Panc1 (cell line): ENCODE data around the gene FRMD4A. TPM values are rescaled to one million over a fixed set of nuclear protein-coding genes. Genes with fewer than 3 reads are reported as not detected.

Experiments used
- ATAC-seq: fragments of 200-7000 bp; cut with Tn5 transposase; 2 replicates; pipeline ENCODE4 v1.9.1; 2020; ENCODE audit warnings: mild to moderate bottlenecking, moderate library complexity
- BruUV-seq: library from RNA; stranded (reverse); fragments of 400-500 nt; replicated peaks from 2 replicates; lab custom pipeline; 2021; lab: Mats Ljungman, UMichigan
- CTCF ChIA-PET: fragments of 300-600 bp; sonication (Branson Sonifier 250); formaldehyde crosslinking; loops from one replicate; lab custom pipeline; 2022; ENCODE audit warnings: antibody characterized with exemption; lab: Charles Lee
- POLR2A ChIA-PET: fragments of 300-600 bp; sonication (Branson Sonifier 250); formaldehyde crosslinking; loops from one replicate; lab custom pipeline; 2022; ENCODE audit warnings: antibody characterized with exemption; lab: Charles Lee
- DNase-seq: peaks from one replicate; pipeline ENCODE4 v3.0.0-alpha.2; 2010; ENCODE audit warnings: low read depth, low spot score
- H3K27ac ChIP-seq: 2 replicates; pipeline ENCODE4 v1.5.1; 2011; ENCODE audit warnings: mild to moderate bottlenecking, low read length, inconsistent platforms
- H3K27me3 ChIP-seq: fragments of 200-500 bp; sonication (Bioruptor generic); 2 replicates; pipeline ENCODE4 v1.6.0; 2014; ENCODE audit warnings: low read length, inconsistent platforms; ENCODE audit not compliant: control insufficient read depth, insufficient read depth
- H3K36me3 ChIP-seq: fragments of 200-500 bp; sonication (Bioruptor generic); 2 replicates; pipeline ENCODE4 v1.5.1; 2014; ENCODE audit warnings: inconsistent platforms, mild to moderate bottlenecking, low read length, moderate library complexity; ENCODE audit not compliant: control insufficient read depth, insufficient read depth
- H3K4me1 ChIP-seq: 2 replicates; pipeline ENCODE4 v1.5.1; 2011; ENCODE audit warnings: inconsistent platforms, mild to moderate bottlenecking, low read length, moderate library complexity; ENCODE audit not compliant: control insufficient read depth, insufficient read depth
- H3K4me3 ChIP-seq, 2 experiments: 2 replicates each; pipeline ENCODE4 v1.5.1; 2011 to 2012; ENCODE audit warnings: low read depth in 2 of 2, low read length in 2 of 2, mild to moderate bottlenecking in 2 of 2, inconsistent platforms in 1 of 2, moderate library complexity in 1 of 2
- H3K9me3 ChIP-seq: fragments of 200-500 bp; sonication (Bioruptor generic); 2 replicates; pipeline ENCODE4 v1.5.1; 2014; ENCODE audit warnings: low read depth, mild to moderate bottlenecking, inconsistent platforms, low read length, moderate library complexity; ENCODE audit not compliant: control insufficient read depth, insufficient read depth
- CTCF ChIP-seq: fragments of 450-650 bp; IDR thresholded peaks from 2 replicates; pipeline ENCODE4 v1.5.1; 2017; ENCODE audit warnings: mild to moderate bottlenecking
- POLR2AphosphoS5 ChIP-seq: IDR thresholded peaks from 2 replicates; pipeline ENCODE4 v1.6.1; 2012; ENCODE audit warnings: mild to moderate bottlenecking, low read depth, low read length, moderate library complexity
- REST ChIP-seq, 2 experiments: IDR thresholded peaks; 2 replicates each; pipeline ENCODE4 v1.6.1; 2011 to 2012; ENCODE audit warnings: low read depth in 2 of 2, control low read depth in 1 of 2, low read length in 1 of 2, mild to moderate bottlenecking in 1 of 2, moderate library complexity in 1 of 2; ENCODE audit not compliant: insufficient read depth in 1 of 2
- SIN3A ChIP-seq: IDR thresholded peaks from 2 replicates; pipeline ENCODE4 v1.6.1; 2012; ENCODE audit warnings: low read depth, mild to moderate bottlenecking, low read length, moderate library complexity, borderline replicate concordance; ENCODE audit not compliant: insufficient read depth
- TCF7L2 ChIP-seq: IDR thresholded peaks from 2 replicates; pipeline ENCODE4 v1.6.1; 2011; ENCODE audit warnings: mild to moderate bottlenecking, low read depth, low read length, inconsistent platforms
- in situ Hi-C: cut with HindIII; loops from 2 replicates; pipeline ENCODE4 v1.10.0; 2016; ENCODE audit warnings: low sequenced_read_pairs, low pct_unique_long_range_greater_than_20kb
- intact Hi-C: fragments of 100-400 bp; cut with micrococcal nuclease; formaldehyde crosslinking; loops from one replicate; pipeline ENCODE4 v1.10.0; 2022; ENCODE audit not compliant: unreplicated experiment
- total RNA-seq: library from RNA; stranded (reverse); gene quantifications from one replicate; pipeline ENCODE4 v1.2.1, GENCODE V29; 2021; ENCODE audit not compliant: unreplicated experiment

FRMD4A gene
- total RNA-seq, 1 experiment from 2014 or later, result 7.1 TPM

- TF ChIP-seq POLR2AphosphoS5 (no peak), REST (IDR thresholded peaks at IDR 0.05; ENCODE audit: insufficient read depth in 1 of 2, low read depth in 2 of 2, low read length in 1 of 2) (no peak), TCF7L2 (no peak), CTCF (no peak), SIN3A (no peak)
- Histone ChIP-seq H3K27ac (no peak overlapping the region), H3K4me1 (no peaks in the 10 kb centered on the region), H3K4me3 (no peak overlapping the region), H3K36me3 (no peaks in the 10 kb centered on the region; the same call in 1 of the 2 replicates), H3K27me3 (no peaks in the 10 kb centered on the region), H3K9me3 (no peaks in the 10 kb centered on the region)
- no TSS peak for BruUV-seq
- ATAC-seq, result no peak
- DNase-seq, result no peak
- ChIA-PET CTCF (no interaction called here), POLR2A (no interaction called here)
- in situ Hi-C loops, result no loop called here
- intact Hi-C loops, result no loop called here
Observed at GRCh38 chr10:13761490-13762091, 569.1 kb downstream of the FRMD4A start.

GRCh38 chr10:13759168-13759567 lies 571.6 kb downstream of the FRMD4A start:
- TF ChIP-seq SIN3A (no peak), REST (IDR thresholded peaks at IDR 0.05; ENCODE audit: insufficient read depth in 1 of 2, low read depth in 2 of 2, low read length in 1 of 2) (no peak)
- Histone ChIP-seq H3K4me3 (no peak overlapping the region), H3K4me1 (no peaks in the 10 kb centered on the region), H3K27ac (no peak overlapping the region), H3K36me3 (no peaks in the 10 kb centered on the region; the same call in 1 of the 2 replicates), H3K27me3 (no peaks in the 10 kb centered on the region), H3K9me3 (no peaks in the 10 kb centered on the region)
- no TSS peak for BruUV-seq
- intact Hi-C loops, result no loop called here
- ChIA-PET CTCF (no interaction called here), POLR2A (no interaction called here)
- no peak for ATAC-seq
- no peak for DNase-seq
- in situ Hi-C loops, result no loop called here
